Lung (tissue), 12 donors: ENCODE results near the gene ECHS1. TPM values are rescaled to one million over a fixed set of nuclear protein-coding genes. Genes with fewer than 3 reads are reported as not detected.

Experiments
- ATAC-seq: fragments of 200-7000 bp; cut with Tn5 transposase; one replicate; pipeline ENCODE4 v1.9.1; 2020; ENCODE audit warnings: moderate number of reproducible peaks; ENCODE audit not compliant: insufficient read depth, low FRiP score
- DNase-seq, 3 donors: peaks; one replicate each; pipeline ENCODE4 v3.0.0-alpha.2; 2013 to 2017
- H3K27ac ChIP-seq, 2 donors: one replicate each; pipeline ENCODE4 v1.5.1; 2013; ENCODE audit warnings: mild to moderate bottlenecking in 2 of 2, moderate library complexity in 2 of 2, control low read depth in 1 of 2, inconsistent platforms in 1 of 2, low read depth in 1 of 2, low read length in 1 of 2
- H3K27me3 ChIP-seq, 3 donors: one replicate each; pipeline ENCODE4 v1.5.1; 2013; ENCODE audit warnings: low read length in 2 of 3; ENCODE audit not compliant: control insufficient read depth in 3 of 3, insufficient read depth in 3 of 3
- H3K36me3 ChIP-seq, 4 donors: one replicate each; pipeline ENCODE4 v1.5.1; 2013; ENCODE audit warnings: low read length in 4 of 4, mild to moderate bottlenecking in 1 of 4, moderate library complexity in 1 of 4; ENCODE audit not compliant: control insufficient read depth in 4 of 4, insufficient read depth in 4 of 4
- H3K4me1 ChIP-seq, 5 donors: one replicate each; pipeline ENCODE4 v1.5.1; 2013; ENCODE audit warnings: low read length in 5 of 5, mild to moderate bottlenecking in 2 of 5, moderate library complexity in 1 of 5; ENCODE audit not compliant: control insufficient read depth in 5 of 5, insufficient read depth in 5 of 5
- H3K4me3 ChIP-seq: one replicate; pipeline ENCODE4 v1.5.1; 2013; ENCODE audit warnings: mild to moderate bottlenecking, control low read depth, moderate library complexity
- H3K9ac ChIP-seq, 2 donors: one replicate each; pipeline ENCODE4 v1.5.1; 2013; ENCODE audit warnings: low read length in 2 of 2, control low read depth in 1 of 2; ENCODE audit not compliant: insufficient read depth in 1 of 2
- H3K9me3 ChIP-seq, 4 donors: one replicate each; pipeline ENCODE4 v1.5.1; 2013; ENCODE audit warnings: low read length in 3 of 4, mild to moderate bottlenecking in 1 of 4, moderate library complexity in 1 of 4; ENCODE audit not compliant: control insufficient read depth in 4 of 4, insufficient read depth in 3 of 4
- CTCF ChIP-seq: IDR thresholded peaks from 2 replicates; pipeline ENCODE4 v1.5.1; 2012; ENCODE audit warnings: mild to moderate bottlenecking; ENCODE audit errors: control extremely low read depth, extremely low read depth
- WGBS, 2 donors: extraction: QIAGEN DNeasy Blood & Tissue Kit; methylation state at CpG; one replicate each; pipeline ENCODE4 v1.1.7; 2013; 5-methylcytosine and 5-hydroxymethylcytosine counted together
- polyA plus RNA-seq, 2 donors: library from polyadenylated mRNA; stranded (reverse); fragments of 200-250 nt; gene quantifications; one replicate each; pipeline ENCODE4 v1.2.1, GENCODE V29; 2013
- total RNA-seq, 2 donors: library from RNA; depleted of rRNA in 1 of 2; stranded (reverse); fragments of >200 nt in 1 of 2; gene quantifications; one replicate each; pipeline ENCODE4 v1.2.1, GENCODE V29; 2014 to 2021
- donor health status: control.
- donor health status: control.
- donor health status: Bipolar disorder and iron deficiency.
- donor health status: healthy.
- donor health status: DM: yes; HTN: yes; CAD: no.

ECHS1 gene
- total and polyA plus RNA-seq, 4 donors, result 44.5 to 83.9 (median 76.7) TPM

GRCh38 chr10:133358925-133359310 is 14.2 kb downstream of the ECHS1 start:
- H3K9ac ChIP-seq, result no peak overlapping the region
- 86% methylated on average over 11 of the region's 11 CpGs for WGBS, 2 donors

GRCh38 chr10:133358162-133358924 is 14.8 kb downstream of the ECHS1 start:
- H3K9ac ChIP-seq, result no peak overlapping the region
- H3K4me3 ChIP-seq, result no peak overlapping the region
- H3K4me1 ChIP-seq, result peaks cover 0 to 10% (median 0%) of the 10 kb centered on the region in 5 donors
- H3K27ac ChIP-seq, result no peak overlapping the region
- H3K27me3 ChIP-seq, result no peaks in the 10 kb centered on the region
- no peak for TF ChIP-seq CTCF
- DNase-seq, result peak in 1 of 3 donors; percentile 20
- 82% methylated on average over 41 of the region's 41 CpGs for WGBS, 2 donors
- peaks cover 0 to 5% (median 0%) of the 10 kb centered on the region in 4 donors for H3K9me3 ChIP-seq
- peaks cover 0 to 16% (median 10%) of the 10 kb centered on the region in 4 donors for H3K36me3 ChIP-seq
- ATAC-seq, result peak; percentile 5

More at GRCh38 chr10:133358925-133359310, 14.2 kb downstream of the ECHS1 start:
- Histone ChIP-seq H3K4me3 (no peak overlapping the region), H3K36me3 (peaks cover 0 to 16% (median 10%) of the 10 kb centered on the region in 4 donors), H3K4me1 (peaks cover 0 to 10% (median 0%) of the 10 kb centered on the region in 5 donors), H3K27me3 (no peaks in the 10 kb centered on the region), H3K9me3 (peaks cover 0 to 5% (median 0%) of the 10 kb centered on the region in 4 donors), H3K27ac (no peak overlapping the region)
- no peak for TF ChIP-seq CTCF
- ATAC-seq (no peak), DNase-seq (no peak)

GRCh38 chr10:133357285-133358161 is 15.6 kb downstream of the ECHS1 start, which contains the start of gene FUOM:
Gene FUOM (minus strand): TSS chr10:133358019. CDS start chr10:133358007, 12 bp downstream.
- Histone ChIP-seq H3K4me1 (peaks cover 0 to 10% (median 0%) of the 10 kb centered on the region in 5 donors), H3K9me3 (peaks cover 0 to 5% (median 0%) of the 10 kb centered on the region in 4 donors), H3K27me3 (no peaks in the 10 kb centered on the region), H3K27ac (peak within 1 kb of the TSS; percentile 36 to 69), H3K9ac (no peak within 1 kb of the TSS), H3K36me3 (peaks cover 0 to 14% (median 6%) of the 10 kb centered on the region in 4 donors), H3K4me3 (peak within 1 kb of the TSS; percentile 68)
- ATAC-seq (peak; percentile 86), DNase-seq (peak; percentile 77 to 82 (median 82))
- no peak for TF ChIP-seq CTCF
- WGBS, 2 donors, result 1 to 3% methylated on average over 38 to 83 of the region's 83 CpGs
